ENCODE results near the gene RAB40C. TPM values are rescaled to one million over a fixed set of nuclear protein-coding genes. Genes with fewer than 3 reads are reported as not detected.
A peak's percentile ranks its signal among the peaks of the same experiment; 100 is the strongest.

RAB40C gene
- total RNA-seq, 1 experiment from 2014 or later: 11.9 TPM

GRCh38 chr16:559021-559380 is 30.9 kb upstream of the RAB40C start:
- DNase-seq (ENCODE audit: extremely low read depth, low read depth): no peak

GRCh38 chr16:559411-560203 is 30.3 kb upstream of the RAB40C start:
- DNase-seq (ENCODE audit: extremely low read depth, low read depth): no peak

GRCh38 chr16:560204-560700 is 29.6 kb upstream of the RAB40C start, which contains the start of gene PRR35:
PRR35 (plus strand) TSS chr16:560394; CDS start chr16:563295, 2,901 bp downstream.
- no peak for DNase-seq (ENCODE audit: extremely low read depth, low read depth)

GRCh38 chr16:560701-561412 is 29.0 kb upstream of the RAB40C start:
- DNase-seq (ENCODE audit: extremely low read depth, low read depth): no peak

- no peak for DNase-seq (ENCODE audit: extremely low read depth, low read depth)
These were observed 28.5 kb upstream of the RAB40C start for GRCh38 chr16:561413-561794.

GRCh38 chr16:561957-562938 is 27.6 kb upstream of the RAB40C start:
- DNase-seq (ENCODE audit: extremely low read depth, low read depth): no peak

- DNase-seq (ENCODE audit: extremely low read depth, low read depth): no peak
These were observed 26.7 kb upstream of the RAB40C start for GRCh38 chr16:563072-563644.

- no peak for DNase-seq (ENCODE audit: extremely low read depth, low read depth)
These were observed 25.0 kb upstream of the RAB40C start for GRCh38 chr16:564690-565418.

- DNase-seq (ENCODE audit: extremely low read depth, low read depth): no peak
These were observed 24.2 kb upstream of the RAB40C start for GRCh38 chr16:565419-566330.

GRCh38 chr16:566475-567372 is 23.1 kb upstream of the RAB40C start, which contains the start of gene NHLRC4:
NHLRC4 (plus strand) TSS chr16:567005; CDS start chr16:568048, 1,043 bp downstream.
- peak; percentile 45 for DNase-seq (ENCODE audit: extremely low read depth, low read depth)

GRCh38 chr16:567373-568256 is 22.3 kb upstream of the RAB40C start:
- no peak for DNase-seq (ENCODE audit: extremely low read depth, low read depth)

- DNase-seq (ENCODE audit: extremely low read depth, low read depth): no peak
These were observed 21.2 kb upstream of the RAB40C start for GRCh38 chr16:568401-569258.

GRCh38 chr16:569445-570254 is 20.2 kb upstream of the RAB40C start, which contains the start of gene PIGQ:
PIGQ (plus strand) TSS chr16:569968; CDS start chr16:574075, 4,107 bp downstream.
- DNase-seq (ENCODE audit: extremely low read depth, low read depth): peak; percentile 31

- DNase-seq (ENCODE audit: extremely low read depth, low read depth): no peak
These were observed 16.8 kb upstream of the RAB40C start for GRCh38 chr16:572865-573650.

Data from NCI-H460 (cell line).